IPS-18c (cell line): ENCODE results near the gene TSPO2.

Source experiments
- H3K4me3 ChIP-seq: 2 replicates; pipeline ENCODE4 v1.7.0; 2013; ENCODE audit warnings: low read depth, mild to moderate bottlenecking, low read length, moderate library complexity; ENCODE audit not compliant: insufficient read depth
- H3K9me3 ChIP-seq: one replicate; pipeline ENCODE4 v1.6.1; 2013; ENCODE audit warnings: mild to moderate bottlenecking, low read length, moderate library complexity; ENCODE audit not compliant: control insufficient read depth, insufficient read depth

TSPO2 gene

GRCh38 chr6:41040940-41041536 lies 1.2 kb upstream of the TSPO2 start:
- no peaks in the 10 kb centered on the region for H3K9me3 ChIP-seq
- H3K4me3 ChIP-seq, result no peak overlapping the region

- Histone ChIP-seq H3K4me3 (no peak overlapping the region), H3K9me3 (no peaks in the 10 kb centered on the region)
Measured at GRCh38 chr6:41043151-41043550, 884 bp downstream of the TSPO2 start.

GRCh38 chr6:41045664-41046063 lies 3.4 kb downstream of the TSPO2 start:
- Histone ChIP-seq H3K4me3 (no peak overlapping the region), H3K9me3 (no peaks in the 10 kb centered on the region)

- no peaks in the 10 kb centered on the region for H3K9me3 ChIP-seq
Measured at GRCh38 chr6:41046084-41046483, 3.8 kb downstream of the TSPO2 start.

GRCh38 chr6:41047306-41047705 lies 5.0 kb downstream of the TSPO2 start:
- no peak overlapping the region for H3K4me3 ChIP-seq
- no peaks in the 10 kb centered on the region for H3K9me3 ChIP-seq

More at GRCh38 chr6:41046084-41046483, 3.8 kb downstream of the TSPO2 start:
- H3K4me3 ChIP-seq, result no peak overlapping the region

- H3K9me3 ChIP-seq, result no peaks in the 10 kb centered on the region
Measured at GRCh38 chr6:41047745-41048732, 5.8 kb downstream of the TSPO2 start.

GRCh38 chr6:41049521-41049920 lies 7.3 kb downstream of the TSPO2 start:
- no peaks in the 10 kb centered on the region for H3K9me3 ChIP-seq
- no peak overlapping the region for H3K4me3 ChIP-seq

More at GRCh38 chr6:41047745-41048732, 5.8 kb downstream of the TSPO2 start:
- no peak overlapping the region for H3K4me3 ChIP-seq

- H3K9me3 ChIP-seq, result no peaks in the 10 kb centered on the region
- no peak overlapping the region for H3K4me3 ChIP-seq
Measured at GRCh38 chr6:41049955-41050354, 7.7 kb downstream of the TSPO2 start.

- Histone ChIP-seq H3K9me3 (no peaks in the 10 kb centered on the region), H3K4me3 (no peak overlapping the region)
Measured at GRCh38 chr6:41050536-41050935, 8.3 kb downstream of the TSPO2 start.

- H3K4me3 ChIP-seq, result no peak overlapping the region
Measured at GRCh38 chr6:41051873-41052272, 9.6 kb downstream of the TSPO2 start.

GRCh38 chr6:41053041-41053440 lies 10.8 kb downstream of the TSPO2 start, which contains the start of gene APOBEC2:
Gene APOBEC2, plus strand, starts transcription at chr6:41053202. Its CDS starts 146 bp downstream, at chr6:41053348.
- H3K4me3 ChIP-seq, result no peak within 1 kb of the TSS
- H3K9me3 ChIP-seq, result no peaks in the 10 kb centered on the region

More at GRCh38 chr6:41051873-41052272, 9.6 kb downstream of the TSPO2 start:
- H3K9me3 ChIP-seq, result no peaks in the 10 kb centered on the region

- Histone ChIP-seq H3K4me3 (no peak overlapping the region), H3K9me3 (no peaks in the 10 kb centered on the region)
Measured at GRCh38 chr6:41054511-41054910, 12.2 kb downstream of the TSPO2 start.

GRCh38 chr6:41055149-41055548 lies 12.9 kb downstream of the TSPO2 start:
- Histone ChIP-seq H3K4me3 (no peak overlapping the region), H3K9me3 (no peaks in the 10 kb centered on the region)

GRCh38 chr6:41056768-41057490 lies 14.7 kb downstream of the TSPO2 start:
- Histone ChIP-seq H3K9me3 (no peaks in the 10 kb centered on the region), H3K4me3 (no peak overlapping the region)

GRCh38 chr6:41058783-41059181 lies 16.5 kb downstream of the TSPO2 start:
- Histone ChIP-seq H3K9me3 (no peaks in the 10 kb centered on the region), H3K4me3 (no peak overlapping the region)

- no peaks in the 10 kb centered on the region for H3K9me3 ChIP-seq
- H3K4me3 ChIP-seq, result no peak overlapping the region
Measured at GRCh38 chr6:41059556-41059955, 17.3 kb downstream of the TSPO2 start.

- Histone ChIP-seq H3K4me3 (no peak overlapping the region), H3K9me3 (no peaks in the 10 kb centered on the region)
Measured at GRCh38 chr6:41061196-41061726, 19.0 kb downstream of the TSPO2 start.
